ENCODE data around the gene ADARB1. TPM values are rescaled to one million over a fixed set of nuclear protein-coding genes. Genes with fewer than 3 reads are reported as not detected.

ADARB1 gene
- polyA plus RNA-seq, 1 of the 3 experiments (the other 2 are of a cell fraction) = 7.8 TPM

- H4K20me1 ChIP-seq (ENCODE audit: insufficient read depth) = no peaks in the 10 kb centered on the region
- no peaks in the 10 kb centered on the region for H3K9me2 ChIP-seq
- no peak overlapping the region for H3K4me2 ChIP-seq
- H3K27ac ChIP-seq (ENCODE audit: low read depth in 2 of 2, low read length in 1 of 2) = no peak overlapping the region
- H3K27me3 ChIP-seq (ENCODE audit: insufficient read depth) = no peaks in the 10 kb centered on the region
- 40% methylated on average over 3 of the region's 8 CpGs for WGBS (ENCODE audit: low lambda C conversion rate)
- H3K9ac ChIP-seq = no peak overlapping the region
- ChIA-PET CTCF (no interaction called here), POLR2A (interaction anchor here (0.6 kb wide), 1 partner anchor 11 kb away, joined by 3 read pairs; no protein-coding TSS in a partner anchor)
- H3K79me2 ChIP-seq (ENCODE audit: insufficient read depth) = no peaks in the 10 kb centered on the region
- H3K36me3 ChIP-seq (replicated peaks in 1 of 2; ENCODE audit: control insufficient read depth in 1 of 2, insufficient read depth in 2 of 2, low read length in 1 of 2) = no peaks in the 10 kb centered on the region
- no peaks in the 10 kb centered on the region for H3K9me3 ChIP-seq
- H3F3A ChIP-seq (replicated peaks; ENCODE audit: insufficient read depth) = no peaks in the 10 kb centered on the region
- no peak for DNase-seq
- H3K4me1 ChIP-seq (ENCODE audit: control insufficient read depth in 1 of 2, insufficient read depth in 2 of 2, low read depth in 1 of 2, low read length in 1 of 2) = peaks cover 0 to 37% of the 10 kb centered on the region in 2 experiments; a peak in 1 of 4 replicates
- no peak overlapping the region for H3K4me3 ChIP-seq (ENCODE audit: low read depth in 2 of 2, low read length in 1 of 2)
- no peak overlapping the region for H2AFZ ChIP-seq (ENCODE audit: low read depth)
- TF ChIP-seq GABPA (IDR thresholded peaks at IDR 0.05; ENCODE audit: low read depth) (no peak), SMC3 (IDR thresholded peaks at IDR 0.05; ENCODE audit: low read depth, low read length) (no peak), REST (IDR thresholded peaks at IDR 0.05; ENCODE audit: low read depth, low read length) (no peak), USF1 (IDR thresholded peaks at IDR 0.05; ENCODE audit: borderline replicate concordance, low read depth) (no peak)
Observed at GRCh38 chr21:45253180-45253579, 178.8 kb downstream of the ADARB1 start.

DNA sequence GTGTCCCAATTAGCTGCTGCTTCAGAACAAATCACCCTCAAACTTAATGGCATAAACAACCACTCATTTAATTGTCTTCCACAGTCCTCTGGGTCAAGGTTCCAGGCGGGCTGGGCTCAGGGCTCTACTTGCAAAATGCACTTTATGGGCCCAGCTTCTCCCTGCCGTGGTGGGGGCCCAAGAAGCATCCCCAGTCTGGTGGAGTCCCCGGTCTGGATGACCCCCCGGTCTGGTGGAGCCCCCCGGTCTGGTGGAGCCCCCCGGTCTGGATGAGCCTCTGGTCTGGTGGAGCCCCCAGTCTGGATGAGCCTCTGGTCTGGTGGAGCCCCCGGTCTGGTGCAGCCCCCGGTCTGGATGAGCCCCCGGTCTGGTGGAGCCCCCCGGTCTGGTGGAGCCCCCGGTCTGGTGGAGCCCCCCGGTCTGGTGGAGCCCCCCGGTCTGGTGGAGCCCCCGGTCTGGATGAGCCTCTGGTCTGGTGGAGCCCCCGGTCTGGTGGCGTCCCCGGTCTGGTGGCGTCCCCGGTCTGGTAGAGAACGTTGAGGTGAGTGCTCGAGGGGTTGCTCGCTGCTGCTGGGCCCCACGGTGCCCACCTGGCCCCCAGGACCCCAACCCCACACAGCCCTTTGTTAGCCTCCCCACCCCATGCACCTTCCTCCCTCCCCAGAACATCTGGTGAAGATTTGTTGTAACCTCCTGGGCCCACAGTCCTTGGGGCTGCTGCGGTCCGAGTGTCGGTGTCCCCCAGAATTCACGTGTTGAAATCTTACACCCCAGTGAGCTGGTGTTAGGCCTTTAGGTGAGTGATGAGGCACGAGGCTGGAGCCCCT is 179.5 kb downstream of the ADARB1 start:
- TF ChIP-seq ELF1 (IDR thresholded peaks at IDR 0.05) = no peak
- TF ChIP-seq, protein P1, sequence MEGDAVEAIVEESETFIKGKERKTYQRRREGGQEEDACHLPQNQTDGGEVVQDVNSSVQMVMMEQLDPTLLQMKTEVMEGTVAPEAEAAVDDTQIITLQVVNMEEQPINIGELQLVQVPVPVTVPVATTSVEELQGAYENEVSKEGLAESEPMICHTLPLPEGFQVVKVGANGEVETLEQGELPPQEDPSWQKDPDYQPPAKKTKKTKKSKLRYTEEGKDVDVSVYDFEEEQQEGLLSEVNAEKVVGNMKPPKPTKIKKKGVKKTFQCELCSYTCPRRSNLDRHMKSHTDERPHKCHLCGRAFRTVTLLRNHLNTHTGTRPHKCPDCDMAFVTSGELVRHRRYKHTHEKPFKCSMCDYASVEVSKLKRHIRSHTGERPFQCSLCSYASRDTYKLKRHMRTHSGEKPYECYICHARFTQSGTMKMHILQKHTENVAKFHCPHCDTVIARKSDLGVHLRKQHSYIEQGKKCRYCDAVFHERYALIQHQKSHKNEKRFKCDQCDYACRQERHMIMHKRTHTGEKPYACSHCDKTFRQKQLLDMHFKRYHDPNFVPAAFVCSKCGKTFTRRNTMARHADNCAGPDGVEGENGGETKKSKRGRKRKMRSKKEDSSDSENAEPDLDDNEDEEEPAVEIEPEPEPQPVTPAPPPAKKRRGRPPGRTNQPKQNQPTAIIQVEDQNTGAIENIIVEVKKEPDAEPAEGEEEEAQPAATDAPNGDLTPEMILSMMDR (IDR thresholded peaks at IDR 0.05) = no peak
- no peak overlapping the region for H2AFZ ChIP-seq (ENCODE audit: low read depth)
- no peaks in the 10 kb centered on the region for H3F3A ChIP-seq (replicated peaks; ENCODE audit: insufficient read depth)
- ChIA-PET POLR2A (interaction anchor here (0.6 kb wide), 1 partner anchor 10 kb away, joined by 3 read pairs; no protein-coding TSS in a partner anchor), CTCF (interaction anchor here (1.3 kb wide), 1 partner anchor 115 kb away, joined by 3 read pairs; no protein-coding TSS in a partner anchor)
- H3K9me3 ChIP-seq = no peaks in the 10 kb centered on the region
- H3K4me3 ChIP-seq (ENCODE audit: low read depth in 2 of 2, low read length in 1 of 2) = no peak overlapping the region
- DNase-seq = no peak
- no peak overlapping the region for H3K27ac ChIP-seq (ENCODE audit: low read depth in 2 of 2, low read length in 1 of 2)
- H3K36me3 ChIP-seq (replicated peaks in 1 of 2; ENCODE audit: control insufficient read depth in 1 of 2, insufficient read depth in 2 of 2, low read length in 1 of 2) = no peaks in the 10 kb centered on the region
- H3K4me1 ChIP-seq (ENCODE audit: control insufficient read depth in 1 of 2, insufficient read depth in 2 of 2, low read depth in 1 of 2, low read length in 1 of 2) = peaks cover 0 to 31% of the 10 kb centered on the region in 2 experiments; a peak in 1 of 4 replicates
- H3K27me3 ChIP-seq (ENCODE audit: insufficient read depth) = no peaks in the 10 kb centered on the region
- no peaks in the 10 kb centered on the region for H3K79me2 ChIP-seq (ENCODE audit: insufficient read depth)
- H3K9ac ChIP-seq = no peak overlapping the region
- no peak overlapping the region for H3K4me2 ChIP-seq
- no peaks in the 10 kb centered on the region for H3K9me2 ChIP-seq
- WGBS (ENCODE audit: low lambda C conversion rate) = 63% methylated on average over 2 of the region's 28 CpGs
- no peaks in the 10 kb centered on the region for H4K20me1 ChIP-seq (ENCODE audit: insufficient read depth)
